GM12891 (cell line): ENCODE results near the gene SBNO2.
A peak's percentile ranks its signal among the peaks of the same experiment; 100 is the strongest.
"Not testable (repeated sequence)": the region's sequence is repeated elsewhere in the genome, so short reads cannot be mapped to it uniquely, and the experiment has no call there.

Experiments used
- DNase-seq: peaks from one replicate; pipeline ENCODE4 v3.0.0; 2011; ENCODE audit warnings: low spot score; ENCODE audit not compliant: insufficient read length
- FAIRE-seq: peaks from 2 replicates; lab custom pipeline; 2011; peaks lifted over from hg19 to GRCh38; lab: Jason Lieb, UNC
- PAX5 ChIP-seq: IDR thresholded peaks from 2 replicates; pipeline ENCODE4 v1.6.1; 2011; ENCODE audit warnings: low read length, moderate library complexity, mild to moderate bottlenecking; ENCODE audit not compliant: insufficient read depth, severe bottlenecking
- POLR2A ChIP-seq: IDR thresholded peaks from 2 replicates; pipeline ENCODE4 v1.6.1; 2011; ENCODE audit warnings: low read depth, low read length, control low read depth
- POLR2AphosphoS5 ChIP-seq: IDR thresholded peaks from 2 replicates; pipeline ENCODE4 v1.6.1; 2011; ENCODE audit warnings: low read depth, low read length, control low read depth
- POU2F2 ChIP-seq: IDR thresholded peaks from 2 replicates; pipeline ENCODE4 v1.6.1; 2011; ENCODE audit warnings: low read depth, mild to moderate bottlenecking, control low read depth, low read length, moderate library complexity
- SPI1 ChIP-seq: IDR thresholded peaks from 2 replicates; pipeline ENCODE4 v1.6.1; 2011; ENCODE audit warnings: low read depth, low read length, control low read depth
- TAF1 ChIP-seq: IDR thresholded peaks from 2 replicates; pipeline ENCODE4 v1.6.1; 2011; ENCODE audit warnings: low read depth, low read length, control low read depth

SBNO2 gene

DNA sequence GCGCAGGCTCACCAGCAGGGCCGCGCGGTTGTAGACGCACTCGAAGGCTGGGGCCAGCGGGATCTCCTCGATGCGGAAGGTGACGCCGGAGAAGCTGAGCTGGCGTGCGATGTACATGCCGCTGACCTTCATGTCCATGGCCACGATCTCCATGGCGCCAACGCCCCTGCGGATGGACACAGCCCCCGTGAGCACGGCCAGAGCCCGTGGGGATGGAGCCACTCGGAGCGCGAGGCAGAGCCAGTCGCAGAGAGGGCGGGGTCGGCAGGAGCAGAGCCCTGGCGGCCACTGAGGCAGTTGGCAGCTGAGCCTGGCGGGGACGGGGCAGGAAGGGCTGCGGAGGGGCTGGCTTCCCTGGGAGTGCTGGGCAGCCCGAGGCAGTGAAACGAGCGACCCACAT is 55.1 kb downstream of the SBNO2 start:
- DNase-seq (no peak), FAIRE-seq (no peak)
- TF ChIP-seq PAX5 = no peak
- TF ChIP-seq SPI1 = no peak
- no peak for TF ChIP-seq POLR2AphosphoS5
- TF ChIP-seq POLR2A = no peak
- TF ChIP-seq POU2F2 = no peak
- TF ChIP-seq TAF1 = no peak

DNA sequence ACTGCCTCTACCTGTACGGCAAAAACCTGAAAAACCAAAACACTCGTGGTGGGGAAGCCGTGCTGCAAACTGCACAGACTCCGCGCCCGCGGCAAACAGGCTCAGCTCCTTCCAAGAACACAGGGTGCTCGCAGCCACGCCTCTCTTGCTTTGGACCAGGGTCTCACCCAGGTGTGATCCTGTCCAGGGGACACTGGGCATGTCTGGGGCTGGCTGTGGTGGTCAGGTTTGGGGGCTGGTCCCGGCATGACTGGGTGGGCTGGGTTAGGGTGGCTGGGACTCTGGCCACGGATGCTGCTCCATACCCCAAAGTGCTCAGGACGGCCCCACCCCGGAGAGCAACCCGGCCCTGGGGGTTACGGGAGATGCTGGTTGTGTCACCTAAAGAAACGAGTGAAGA is 56.4 kb downstream of the SBNO2 start:
- FAIRE-seq (no peak), DNase-seq (no peak)
- TF ChIP-seq TAF1 (no peak), PAX5 (no peak), SPI1 (no peak), POLR2AphosphoS5 (no peak), POU2F2 (no peak), POLR2A (no peak)

DNA sequence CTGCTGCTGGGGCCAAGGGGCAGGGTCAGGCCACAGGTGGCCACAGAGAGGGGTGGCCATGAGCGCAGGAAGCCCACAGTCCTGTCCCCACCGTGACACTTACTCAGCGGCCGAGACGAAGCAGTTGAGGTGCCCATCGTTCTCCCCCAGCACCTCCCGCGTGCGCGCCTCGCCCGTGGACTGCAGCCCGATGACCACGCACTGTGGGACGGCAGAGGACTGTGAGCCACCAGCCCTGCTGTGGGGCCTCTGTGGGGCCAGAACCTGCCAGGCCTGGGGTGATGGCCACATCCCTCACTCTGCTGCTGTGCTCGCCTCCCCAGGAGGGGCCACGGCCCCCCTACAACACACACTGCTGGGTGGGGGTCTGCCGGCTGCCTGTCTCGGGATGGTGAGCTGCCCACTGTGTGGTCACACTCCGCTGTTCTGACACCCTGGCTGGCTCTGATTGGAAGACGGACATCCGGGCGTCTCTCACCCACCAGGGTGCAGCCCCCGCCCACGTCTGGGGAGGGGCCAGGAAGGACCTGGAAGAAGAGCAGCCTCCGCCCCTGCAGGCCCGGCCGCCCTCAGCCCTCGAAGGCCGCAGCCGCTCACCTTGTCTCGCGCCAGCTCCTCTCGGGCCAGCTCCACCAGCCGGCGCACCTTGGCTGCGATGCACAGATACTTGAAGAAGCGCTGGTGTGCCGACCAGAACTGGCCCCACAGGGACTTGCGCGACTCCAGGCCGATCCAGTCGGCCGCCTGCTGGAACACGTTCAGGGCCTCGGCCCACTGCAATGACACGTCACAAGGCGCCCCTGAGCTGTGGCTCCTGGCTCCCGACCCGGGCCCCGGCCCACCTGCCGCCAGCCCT is 57.1 kb downstream of the SBNO2 start:
- TF ChIP-seq SPI1 = no peak
- no peak for TF ChIP-seq POU2F2
- TF ChIP-seq POLR2AphosphoS5 = no peak
- TF ChIP-seq POLR2A = no peak
- no peak for TF ChIP-seq PAX5
- no peak for TF ChIP-seq TAF1
- no peak for DNase-seq
- no peak for FAIRE-seq

DNA sequence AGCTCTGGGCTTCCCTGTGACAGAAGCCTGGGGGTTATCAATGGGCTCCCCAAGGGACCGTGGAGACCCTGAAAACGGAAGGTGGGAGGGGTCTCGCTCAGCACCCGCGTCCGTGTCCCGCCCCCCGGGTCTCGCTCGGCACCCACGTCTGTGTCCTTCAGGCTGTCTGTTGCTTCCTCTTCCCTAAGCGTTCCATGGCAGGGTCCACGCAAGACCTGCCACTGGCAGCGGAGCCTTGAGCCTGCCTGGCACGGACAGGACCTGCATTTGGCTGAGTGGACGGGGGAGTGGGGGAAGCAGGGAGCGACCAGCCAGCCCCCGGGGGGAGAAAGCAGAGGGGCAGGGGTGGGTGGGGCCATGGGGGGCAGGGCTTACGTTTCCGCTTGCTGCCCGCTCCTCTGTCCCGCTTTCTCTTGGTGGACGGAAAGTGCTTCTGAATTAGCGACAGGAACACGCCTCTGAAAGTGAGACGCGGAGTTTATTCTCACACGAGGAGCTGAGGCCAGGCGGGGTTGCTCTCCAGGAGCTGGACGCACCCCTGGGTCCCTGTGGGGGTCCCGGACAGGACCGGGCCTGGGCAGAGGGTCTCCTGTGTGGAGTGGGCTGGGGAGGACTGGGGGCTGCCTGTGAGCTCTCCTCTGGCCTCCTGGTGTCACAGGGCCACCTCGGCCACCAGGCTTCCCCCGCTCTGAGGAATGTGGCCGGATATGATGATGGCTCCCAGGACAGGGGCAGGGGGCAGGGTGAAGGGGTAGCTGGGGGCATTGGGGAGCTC is 58.2 kb downstream of the SBNO2 start:
- DNase-seq (no peak), FAIRE-seq (no peak)
- TF ChIP-seq SPI1 (no peak), POU2F2 (no peak), POLR2A (no peak), TAF1 (no peak), POLR2AphosphoS5 (no peak), PAX5 (no peak)

DNA sequence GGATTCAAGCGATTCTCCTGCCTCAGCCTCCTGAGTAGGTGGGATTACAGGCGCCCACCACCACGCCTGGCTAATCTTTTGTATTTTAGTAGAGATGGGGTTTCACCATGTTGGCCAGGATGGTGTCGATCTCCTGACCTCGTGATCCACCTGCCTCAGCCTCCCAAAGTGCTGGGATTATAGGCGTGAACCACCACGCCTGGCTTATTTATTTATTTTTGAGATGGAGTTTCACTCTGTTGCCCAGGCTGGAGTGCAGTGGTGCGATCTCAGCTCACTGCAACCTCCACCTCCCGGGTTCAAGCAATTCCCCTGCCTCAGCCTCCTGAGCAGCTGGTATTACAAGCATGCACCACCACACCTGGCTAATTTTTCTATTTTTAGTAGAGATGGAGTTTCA is 59.3 kb downstream of the SBNO2 start:
- not testable (repeated sequence) for DNase-seq, FAIRE-seq

DNA sequence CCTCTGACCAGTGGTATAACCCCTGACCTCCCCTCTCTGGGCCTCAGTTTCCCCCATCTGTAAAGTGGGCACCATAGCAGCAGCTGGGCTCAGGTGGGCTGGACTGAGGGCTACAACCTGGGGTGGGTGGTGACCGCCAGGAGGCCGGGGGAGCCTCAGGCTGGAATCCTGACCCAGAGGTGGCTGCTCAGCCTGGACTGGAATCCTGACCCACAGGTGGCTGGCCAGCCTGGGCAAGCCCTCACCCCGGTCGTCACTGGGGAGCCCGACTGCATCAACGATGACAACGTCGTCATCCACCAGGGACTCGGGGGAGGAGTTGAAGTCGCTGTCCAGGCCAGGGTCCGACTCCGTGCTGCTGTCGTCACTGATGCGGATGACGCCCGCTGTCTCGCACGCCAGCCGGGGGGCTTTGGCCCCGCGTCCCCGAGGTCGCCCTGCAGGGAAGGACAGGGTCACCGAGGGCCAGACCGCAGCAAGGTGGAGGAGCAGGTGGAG is 60.0 kb downstream of the SBNO2 start:
- FAIRE-seq = peak; percentile 55
- no peak for DNase-seq
- TF ChIP-seq POLR2AphosphoS5 (no peak), TAF1 (no peak)

DNA sequence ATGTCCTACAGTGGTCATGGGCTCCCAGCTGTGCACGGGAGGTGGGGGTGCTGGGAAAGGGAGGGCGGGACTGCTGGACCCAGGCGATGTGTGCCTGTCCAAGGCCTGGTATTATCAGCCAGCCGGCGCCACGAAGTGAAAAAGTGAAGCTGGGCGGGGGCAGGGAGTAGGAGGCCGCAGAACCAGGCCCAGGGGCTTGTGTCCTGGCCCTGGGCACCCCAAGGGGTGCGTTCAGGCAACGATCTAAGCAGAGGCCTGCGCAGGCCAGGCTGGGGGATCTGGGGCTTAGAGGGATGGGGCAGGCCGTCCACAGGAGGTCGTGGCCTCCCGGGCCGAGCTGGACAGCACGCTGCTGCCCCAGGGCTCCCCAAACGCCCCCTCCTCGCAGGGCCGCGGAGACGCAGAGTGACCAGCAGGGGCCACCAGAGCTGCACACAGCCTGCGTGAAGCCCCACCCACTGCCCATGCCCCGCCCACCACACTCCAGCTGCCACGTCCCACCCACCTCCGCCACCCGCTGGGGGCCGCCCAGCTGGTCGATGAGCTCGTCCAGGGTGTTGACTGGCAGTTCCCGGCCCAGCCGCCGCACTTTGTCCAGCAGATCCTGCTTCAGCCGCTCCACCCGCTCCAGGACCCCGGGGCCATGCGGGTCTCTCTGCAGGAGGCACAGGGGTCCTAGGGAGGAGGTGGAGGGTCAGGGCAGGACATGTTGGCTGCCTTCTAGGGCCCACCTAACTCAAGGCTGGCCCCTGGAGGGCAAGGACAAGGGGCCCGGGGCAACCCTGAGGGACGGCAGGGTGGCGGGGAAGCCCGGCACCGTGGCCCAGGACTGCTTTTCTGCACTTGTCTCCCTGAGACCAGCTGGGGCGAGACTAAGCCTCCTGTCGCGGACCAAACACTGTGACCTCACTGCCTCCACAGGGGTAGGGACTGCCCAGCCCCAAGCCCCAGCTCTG is 60.8 kb downstream of the SBNO2 start:
- FAIRE-seq (peak; percentile 96), DNase-seq (peak; percentile 99)
- TF ChIP-seq POLR2AphosphoS5 (peak; percentile 32), TAF1 (no peak)

DNA sequence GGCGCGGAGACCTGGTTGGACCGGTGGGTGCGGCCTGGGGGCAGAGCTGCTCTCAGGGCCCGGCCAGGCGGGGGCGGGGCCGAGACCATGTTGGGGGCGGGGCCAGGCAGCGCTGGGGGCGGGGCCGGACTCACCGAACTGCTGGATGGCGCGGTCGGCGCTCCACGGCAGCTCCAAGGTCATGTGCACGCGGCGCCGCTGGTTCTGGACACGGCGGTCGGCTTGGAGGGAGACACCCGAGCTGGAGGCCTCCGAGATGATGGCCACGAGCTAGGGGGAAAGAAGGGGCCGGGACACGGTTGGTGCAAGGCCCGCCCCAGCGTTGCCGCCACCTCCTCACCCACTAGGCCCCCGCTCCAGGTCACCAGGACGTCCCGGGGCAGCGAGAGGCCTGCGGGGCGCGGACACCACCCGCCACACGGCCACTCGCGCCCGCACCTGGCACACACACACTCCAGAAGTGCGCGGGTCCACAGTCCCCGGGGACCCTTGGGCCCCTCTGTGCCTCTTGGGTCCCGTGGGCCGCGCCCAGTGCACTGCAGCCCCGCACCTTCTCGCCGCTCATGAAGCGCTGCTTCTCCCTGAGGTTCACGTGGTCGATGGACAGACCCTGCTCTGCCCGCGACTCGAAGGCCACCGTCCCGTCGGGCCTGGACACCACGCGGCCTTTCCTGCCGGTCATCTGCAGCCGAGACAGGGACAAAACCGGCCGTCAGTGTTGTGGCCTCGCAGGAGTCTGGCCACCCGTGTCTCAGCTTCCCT is 61.6 kb downstream of the SBNO2 start:
- FAIRE-seq (no peak), DNase-seq (no peak)
- no peak for TF ChIP-seq PAX5
- TF ChIP-seq POLR2A = no peak
- no peak for TF ChIP-seq POU2F2
- no peak for TF ChIP-seq SPI1
- TF ChIP-seq TAF1 = no peak
- TF ChIP-seq POLR2AphosphoS5 = no peak; the same call in 1 of the 2 replicates

DNA sequence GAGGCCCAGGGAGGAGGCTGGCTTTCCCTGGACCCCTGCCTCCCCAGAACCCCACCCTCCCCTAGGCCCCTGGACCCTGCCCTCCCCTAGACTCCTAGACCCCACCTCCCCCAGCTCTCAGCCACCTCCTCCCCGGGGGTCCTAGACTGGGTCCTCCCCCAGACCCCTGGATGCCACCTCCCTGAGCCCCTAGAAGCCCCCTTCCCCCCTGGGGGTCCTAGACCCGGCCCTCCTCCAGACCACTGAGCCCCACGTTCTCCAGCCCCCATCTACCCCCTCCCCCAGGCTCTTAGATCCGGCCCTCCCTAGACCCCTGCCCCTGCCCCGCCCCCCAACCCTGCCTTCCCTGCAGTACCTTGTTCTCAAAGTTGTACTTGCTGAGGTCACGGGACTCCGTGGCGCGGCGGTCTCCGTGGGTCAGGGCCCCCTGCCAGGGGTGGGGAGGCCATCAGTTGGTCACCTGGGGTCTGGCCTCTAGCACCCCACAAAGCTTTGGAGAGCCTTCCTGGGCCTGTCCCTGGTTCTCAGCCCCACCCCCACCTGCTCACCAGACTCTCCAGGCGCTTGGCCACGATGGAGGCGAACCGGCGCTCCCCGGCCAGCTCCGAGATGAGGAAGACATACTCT is 62.3 kb downstream of the SBNO2 start:
- no peak for TF ChIP-seq SPI1
- no peak for TF ChIP-seq PAX5
- no peak for TF ChIP-seq TAF1
- no peak for TF ChIP-seq POU2F2
- no peak for TF ChIP-seq POLR2AphosphoS5
- no peak for TF ChIP-seq POLR2A
- FAIRE-seq (no peak), DNase-seq (no peak)
